ENCODE data around the gene ENPP7.
"Not testable (repeated sequence)": the region's sequence is repeated elsewhere in the genome, so short reads cannot be mapped to it uniquely, and the experiment has no call there.

Gene ENPP7

GRCh38 chr17:79749958-79750357, 19.2 kb downstream of the ENPP7 start:
- no peak for DNase-seq (ENCODE audit: low read depth)

DNA sequence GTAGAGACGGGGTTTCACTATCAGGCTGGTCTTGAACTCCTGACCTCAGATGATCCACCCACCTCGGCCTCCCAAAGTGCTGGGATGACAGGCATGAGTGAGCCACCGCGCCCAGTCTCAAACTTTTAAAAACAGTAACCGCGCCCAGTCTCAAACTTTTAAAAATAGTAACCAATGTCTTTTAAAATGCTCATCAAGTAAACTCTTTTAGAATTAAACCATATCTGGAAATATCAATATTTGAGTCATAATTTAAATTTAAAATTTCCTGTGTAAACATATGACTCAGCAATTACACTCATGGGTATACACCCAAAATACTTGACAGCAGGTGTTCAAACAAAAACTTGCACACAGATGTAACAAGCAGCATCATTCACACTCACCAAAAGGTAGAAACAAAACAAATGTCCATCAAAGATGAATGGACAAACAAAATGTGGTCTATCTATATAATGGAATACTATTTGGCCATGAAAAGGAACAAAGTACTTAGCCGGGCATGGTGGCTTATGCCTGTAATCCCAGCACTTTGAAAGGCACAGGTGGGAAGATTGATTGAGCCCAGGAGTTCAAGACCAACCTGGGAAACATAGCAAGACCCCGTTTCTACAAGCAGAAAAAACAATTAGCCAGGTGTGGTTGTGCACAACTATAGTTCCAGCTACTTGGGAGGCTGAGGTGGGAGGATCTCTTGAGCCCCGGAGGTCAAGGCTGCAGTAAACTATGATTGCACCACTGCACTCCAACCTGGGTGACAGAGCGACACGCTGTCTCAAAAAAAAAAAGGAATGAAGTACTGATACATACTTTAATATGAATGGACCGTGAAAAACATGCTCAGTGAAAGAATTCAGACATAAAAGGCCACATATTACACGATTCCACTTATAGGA, 20.2 kb downstream of the ENPP7 start:
- no peak for DNase-seq (ENCODE audit: low read depth)

DNA sequence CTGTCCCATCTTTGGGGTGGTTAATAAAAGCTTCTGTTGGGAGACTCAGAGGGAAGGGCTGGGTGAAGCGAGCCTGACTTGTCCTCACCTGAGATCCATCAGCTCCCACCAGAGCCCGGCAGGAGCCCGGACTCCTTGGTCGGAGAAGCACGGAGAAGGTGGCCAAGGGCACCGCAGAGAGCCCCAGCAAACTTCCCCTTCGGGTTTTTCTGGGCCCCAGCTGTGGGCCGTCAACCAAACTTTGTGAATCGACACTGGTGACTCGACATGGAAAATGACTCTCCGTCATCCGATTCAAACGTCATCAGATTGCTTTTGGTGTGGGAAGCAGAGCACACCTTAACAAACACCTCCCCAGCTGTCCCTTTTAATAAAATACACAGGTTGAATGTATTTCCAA, 21.4 kb downstream of the ENPP7 start:
- no peak for DNase-seq (ENCODE audit: low read depth)

DNA sequence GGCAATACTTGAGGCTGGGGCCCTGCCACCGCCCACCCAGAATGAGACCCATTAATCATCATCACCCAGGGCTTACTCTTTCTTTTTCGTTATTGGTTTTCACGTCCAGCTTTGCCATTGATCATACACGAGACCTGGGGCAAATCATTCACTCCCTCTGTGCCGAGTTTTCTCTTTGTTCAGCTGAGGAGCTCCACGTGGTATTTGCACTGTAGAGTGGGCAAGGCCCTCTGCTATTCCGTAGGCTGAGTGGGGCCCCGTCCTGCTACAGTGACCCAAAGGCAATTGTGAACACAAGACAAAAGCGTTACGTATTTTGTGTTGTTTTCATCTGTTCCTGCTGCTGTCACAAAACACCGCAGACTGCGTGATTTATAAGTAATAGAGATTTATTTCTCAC, 23.6 kb downstream of the ENPP7 start:
- DNase-seq (ENCODE audit: low read depth): no peak

DNA sequence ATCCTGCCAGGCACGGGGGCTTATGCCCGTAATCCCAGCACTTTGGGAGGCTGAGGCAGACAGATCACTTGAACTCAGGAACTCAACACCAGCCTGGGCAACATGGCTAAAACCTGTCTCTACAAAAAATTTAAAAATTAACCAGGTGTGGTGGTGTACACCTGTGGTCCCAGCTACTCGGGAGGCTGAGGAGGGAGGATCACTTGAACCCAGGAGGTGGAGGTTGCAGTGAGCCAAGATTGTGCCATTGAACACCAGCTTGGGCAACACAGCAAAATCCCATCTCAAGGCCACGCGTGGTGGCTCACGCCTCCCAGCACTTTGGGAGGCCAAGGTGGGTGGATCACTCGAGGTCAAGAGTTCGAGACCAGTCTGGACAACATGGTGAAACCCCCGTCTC, 24.2 kb downstream of the ENPP7 start:
- DNase-seq (ENCODE audit: low read depth): not testable (repeated sequence)

DNA sequence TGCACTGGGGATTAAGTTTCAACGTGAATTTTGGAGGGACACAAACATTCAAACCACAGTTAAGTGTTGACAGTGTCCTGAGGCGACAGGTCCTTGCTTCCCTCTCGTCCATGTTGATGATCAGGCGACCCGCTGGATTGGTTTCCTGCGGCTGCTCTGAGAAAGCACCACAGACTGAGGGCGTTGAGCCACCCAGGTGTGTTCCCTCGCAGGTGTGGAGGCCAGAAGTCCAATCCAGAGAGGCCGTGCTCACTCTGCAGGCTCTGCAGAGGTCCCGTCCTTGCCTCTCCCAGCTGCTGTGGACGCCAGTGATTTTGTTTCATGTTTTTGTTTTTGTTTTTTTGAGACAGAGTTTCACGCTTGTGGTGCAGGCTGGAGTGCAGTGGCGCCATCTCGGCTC, 24.8 kb downstream of the ENPP7 start:
- no peak for DNase-seq (ENCODE audit: low read depth)

- DNase-seq (ENCODE audit: low read depth): no peak
Observed at GRCh38 chr17:79757140-79757745, 26.5 kb downstream of the ENPP7 start.

GRCh38 chr17:79758271-79758670, 27.5 kb downstream of the ENPP7 start:
- DNase-seq (ENCODE audit: low read depth): no peak

- no peak for DNase-seq (ENCODE audit: low read depth)
Observed at GRCh38 chr17:79760197-79760906, 29.6 kb downstream of the ENPP7 start.

- no peak for DNase-seq (ENCODE audit: low read depth)
Observed at GRCh38 chr17:79761894-79762589, 31.3 kb downstream of the ENPP7 start.

- DNase-seq (ENCODE audit: low read depth): no peak
Observed at GRCh38 chr17:79765708-79766107, 35.0 kb downstream of the ENPP7 start.

DNA sequence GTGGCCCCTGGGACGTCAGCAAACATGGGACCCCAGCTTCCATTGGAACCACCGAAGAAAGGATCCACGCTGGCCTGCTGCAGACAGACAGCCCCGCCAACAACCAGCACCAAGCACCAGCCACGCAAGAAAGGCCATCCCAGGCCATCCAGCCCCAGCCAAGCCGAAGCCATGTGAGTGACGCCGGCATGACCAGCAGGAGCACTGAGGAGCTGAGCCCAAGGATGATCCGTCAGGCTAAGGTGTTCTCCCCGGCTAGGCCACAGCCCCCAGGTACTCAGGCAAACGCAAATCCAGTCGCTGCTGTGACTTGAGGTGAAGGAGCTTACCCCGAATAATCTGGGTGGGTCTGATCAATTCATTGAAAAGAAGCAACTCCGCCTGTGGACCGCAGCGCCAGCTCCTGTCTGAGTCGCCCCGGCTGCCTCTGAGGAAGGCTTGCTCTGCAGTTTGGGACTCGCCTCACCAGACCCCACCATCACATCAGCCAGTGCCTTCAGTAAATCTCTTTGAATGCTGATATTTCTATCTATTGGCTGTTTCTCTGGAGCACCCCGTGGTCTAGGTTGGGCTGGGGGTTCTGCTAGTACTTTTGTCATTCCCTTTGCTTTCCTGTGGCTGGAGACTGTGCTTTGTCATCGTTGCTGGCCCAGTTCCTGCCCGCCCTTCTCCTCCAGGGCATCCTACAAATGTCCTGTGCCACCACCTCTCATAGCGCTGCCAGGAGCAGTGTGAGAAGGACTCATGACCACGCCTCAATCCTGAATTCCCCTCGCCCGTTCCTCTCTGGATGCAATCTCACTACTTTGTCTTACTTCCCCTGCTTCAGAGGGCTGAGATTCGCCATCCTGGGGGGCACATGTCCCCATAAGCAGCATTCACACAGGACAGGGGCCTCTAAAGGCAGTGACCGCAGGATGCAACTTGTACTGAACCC, 39.1 kb downstream of the ENPP7 start:
- DNase-seq (ENCODE audit: low read depth): no peak

GRCh38 chr17:79771276-79771675, 40.5 kb downstream of the ENPP7 start:
- DNase-seq (ENCODE audit: low read depth): no peak

DNA sequence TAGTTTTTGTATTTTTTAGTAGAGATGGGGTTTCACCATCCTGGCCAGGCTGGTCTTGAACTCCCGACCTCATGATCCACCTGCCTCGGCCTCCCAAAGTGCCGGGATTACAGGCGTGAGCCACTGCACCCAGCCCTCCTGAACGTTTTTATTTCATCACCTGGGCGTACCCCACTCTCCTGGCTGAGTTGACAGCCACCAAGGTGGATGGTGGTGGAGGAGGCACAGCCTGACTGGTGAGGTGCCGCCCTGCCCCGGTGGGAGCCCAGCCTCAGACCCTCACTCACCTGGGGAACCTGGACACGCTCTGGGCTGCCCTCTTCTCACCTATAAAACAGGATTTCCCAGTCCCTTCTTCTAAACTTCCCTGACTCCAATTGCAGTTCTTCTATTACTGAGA, 42.0 kb downstream of the ENPP7 start:
- DNase-seq (ENCODE audit: low read depth): not testable (repeated sequence)

GRCh38 chr17:79774561-79774975, 43.8 kb downstream of the ENPP7 start:
- no peak for DNase-seq (ENCODE audit: low read depth)

DNA sequence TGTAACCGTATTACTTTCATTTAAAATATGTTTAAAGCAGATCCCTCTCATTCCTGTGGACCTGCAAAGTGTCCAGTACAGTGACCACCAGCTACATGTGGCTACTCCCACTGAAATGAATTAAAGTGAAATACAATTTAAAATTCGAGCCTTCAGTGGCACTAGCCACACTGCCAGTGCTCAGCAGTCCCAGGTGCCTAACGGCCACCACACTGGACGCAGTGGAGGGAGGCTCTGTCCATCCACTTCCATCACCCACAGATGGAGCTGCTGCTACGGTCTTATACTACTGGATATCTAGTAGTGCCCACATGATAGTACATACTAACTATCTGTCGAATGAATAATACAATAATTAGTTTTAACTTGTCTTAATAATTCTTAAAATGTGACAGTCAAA, 44.9 kb downstream of the ENPP7 start:
- DNase-seq (ENCODE audit: low read depth): no peak

DNA sequence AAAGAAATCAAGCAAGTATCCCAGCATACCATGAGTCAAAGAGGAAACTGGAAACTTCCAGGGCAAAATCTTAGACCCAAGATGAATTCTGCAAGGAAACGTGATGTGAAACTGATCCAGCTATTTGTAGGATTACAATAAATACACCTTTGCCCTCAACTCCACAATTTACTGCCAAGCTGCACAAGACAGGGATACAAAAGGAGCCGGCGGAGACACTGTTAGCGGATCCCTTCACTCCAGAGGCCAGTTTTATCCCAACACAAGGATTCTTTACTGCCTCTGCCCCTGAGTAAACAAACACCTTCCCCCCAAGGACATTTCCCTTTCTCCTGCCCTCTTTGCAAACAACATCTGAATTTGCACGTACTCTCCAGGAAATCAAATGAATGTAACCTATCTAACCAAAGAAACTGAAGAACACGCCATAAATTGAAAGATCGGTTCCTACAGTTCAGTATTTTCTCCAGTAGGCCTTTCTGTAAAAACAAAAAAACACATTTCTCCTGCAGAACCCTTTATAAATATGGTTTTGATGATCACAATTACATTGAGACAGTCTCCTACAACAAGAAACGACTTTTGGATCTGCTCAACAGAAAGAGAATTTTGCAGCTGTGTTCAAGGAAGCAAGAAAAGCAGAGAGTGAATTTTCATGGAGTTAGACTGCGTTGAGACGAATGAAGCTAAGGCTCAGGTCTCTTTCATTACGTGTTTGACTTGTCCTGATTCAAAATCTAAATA, 45.8 kb downstream of the ENPP7 start:
- DNase-seq (ENCODE audit: low read depth): no peak

- no peak for DNase-seq (ENCODE audit: low read depth)
Observed at GRCh38 chr17:79777120-79777893, 46.6 kb downstream of the ENPP7 start.

- peak; percentile 75 for DNase-seq (ENCODE audit: low read depth)
Observed at GRCh38 chr17:79777894-79778503, 47.3 kb downstream of the ENPP7 start, which contains the start of gene CBX2. Gene CBX2, plus strand, starts transcription at chr17:79778148. Its CDS starts 88 bp downstream, at chr17:79778236.

All from stimulated activated CD8-positive, alpha-beta memory T cell treated with anti-CD3 and anti-CD28 coated beads, Interleukin-4, amount 100 ng/mL, for 24 hours (primary cell).